Mucosa of stomach (tissue), 1 donor: ENCODE results near the gene SEMA6A.

Experiments
- H3K27me3 ChIP-seq: one replicate; pipeline ENCODE4 v1.7.0; 2013; ENCODE audit warnings: mild to moderate bottlenecking, low read length; ENCODE audit not compliant: control insufficient read depth, insufficient read depth
- H3K36me3 ChIP-seq: one replicate; pipeline ENCODE4 v1.7.0; 2013; ENCODE audit warnings: low read length; ENCODE audit not compliant: control insufficient read depth, insufficient read depth
- H3K4me1 ChIP-seq: one replicate; pipeline ENCODE4 v1.7.0; 2013; ENCODE audit warnings: mild to moderate bottlenecking, low read length; ENCODE audit not compliant: control insufficient read depth, insufficient read depth
- H3K4me3 ChIP-seq: one replicate; pipeline ENCODE4 v1.7.0; 2013; ENCODE audit warnings: low read length
- H3K9ac ChIP-seq: one replicate; pipeline ENCODE4 v1.7.0; 2013; ENCODE audit warnings: mild to moderate bottlenecking, low read length, moderate library complexity
- H3K9me3 ChIP-seq: one replicate; pipeline ENCODE4 v1.7.0; 2013; ENCODE audit warnings: mild to moderate bottlenecking, low read length, moderate library complexity; ENCODE audit not compliant: control insufficient read depth
- donor health status: Pancreatic carcinoma.

Gene SEMA6A

GRCh38 chr5:116542619-116543018 is 32.0 kb downstream of the SEMA6A start:
- no peaks in the 10 kb centered on the region for H3K4me1 ChIP-seq
- no peaks in the 10 kb centered on the region for H3K27me3 ChIP-seq
- H3K9me3 ChIP-seq = no peaks in the 10 kb centered on the region
- no peak overlapping the region for H3K9ac ChIP-seq
- no peaks in the 10 kb centered on the region for H3K36me3 ChIP-seq
- no peak overlapping the region for H3K4me3 ChIP-seq

- no peaks in the 10 kb centered on the region for H3K27me3 ChIP-seq
- no peaks in the 10 kb centered on the region for H3K36me3 ChIP-seq
- H3K9me3 ChIP-seq = no peaks in the 10 kb centered on the region
- no peak overlapping the region for H3K4me3 ChIP-seq
- H3K9ac ChIP-seq = no peak overlapping the region
- H3K4me1 ChIP-seq = no peaks in the 10 kb centered on the region
Measured at GRCh38 chr5:116539222-116539621, 35.4 kb downstream of the SEMA6A start.

- Histone ChIP-seq H3K4me1 (no peaks in the 10 kb centered on the region), H3K36me3 (no peaks in the 10 kb centered on the region), H3K9ac (no peak overlapping the region), H3K9me3 (no peaks in the 10 kb centered on the region), H3K27me3 (no peaks in the 10 kb centered on the region), H3K4me3 (no peak overlapping the region)
Measured at GRCh38 chr5:116536316-116537083, 38.1 kb downstream of the SEMA6A start.

GRCh38 chr5:116534964-116535651 is 39.5 kb downstream of the SEMA6A start:
- H3K4me3 ChIP-seq = no peak overlapping the region

GRCh38 chr5:116532762-116533525 is 41.7 kb downstream of the SEMA6A start:
- H3K27me3 ChIP-seq = no peaks in the 10 kb centered on the region

More at GRCh38 chr5:116534964-116535651, 39.5 kb downstream of the SEMA6A start:
- no peak overlapping the region for H3K9ac ChIP-seq
- no peaks in the 10 kb centered on the region for H3K4me1 ChIP-seq
- no peaks in the 10 kb centered on the region for H3K36me3 ChIP-seq
- no peaks in the 10 kb centered on the region for H3K9me3 ChIP-seq
- no peaks in the 10 kb centered on the region for H3K27me3 ChIP-seq

GRCh38 chr5:116531635-116532034 is 43.0 kb downstream of the SEMA6A start:
- Histone ChIP-seq H3K9me3 (no peaks in the 10 kb centered on the region), H3K9ac (no peak overlapping the region), H3K4me1 (no peaks in the 10 kb centered on the region), H3K4me3 (no peak overlapping the region), H3K27me3 (no peaks in the 10 kb centered on the region), H3K36me3 (no peaks in the 10 kb centered on the region)

More at GRCh38 chr5:116532762-116533525, 41.7 kb downstream of the SEMA6A start:
- no peaks in the 10 kb centered on the region for H3K36me3 ChIP-seq
- no peaks in the 10 kb centered on the region for H3K4me1 ChIP-seq
- H3K9me3 ChIP-seq = no peaks in the 10 kb centered on the region
- no peak overlapping the region for H3K9ac ChIP-seq
- H3K4me3 ChIP-seq = no peak overlapping the region

GRCh38 chr5:116531117-116531516 is 43.5 kb downstream of the SEMA6A start:
- no peaks in the 10 kb centered on the region for H3K27me3 ChIP-seq
- H3K36me3 ChIP-seq = no peaks in the 10 kb centered on the region
- H3K4me3 ChIP-seq = no peak overlapping the region
- H3K9me3 ChIP-seq = no peaks in the 10 kb centered on the region
- H3K9ac ChIP-seq = no peak overlapping the region
- no peaks in the 10 kb centered on the region for H3K4me1 ChIP-seq

- Histone ChIP-seq H3K27me3 (no peaks in the 10 kb centered on the region), H3K9me3 (no peaks in the 10 kb centered on the region), H3K9ac (no peak overlapping the region), H3K4me3 (no peak overlapping the region), H3K36me3 (no peaks in the 10 kb centered on the region), H3K4me1 (no peaks in the 10 kb centered on the region)
Measured at GRCh38 chr5:116530276-116530675, 44.3 kb downstream of the SEMA6A start.

GRCh38 chr5:116529615-116530014 is 45.0 kb downstream of the SEMA6A start:
- Histone ChIP-seq H3K9ac (no peak overlapping the region), H3K9me3 (no peaks in the 10 kb centered on the region), H3K36me3 (no peaks in the 10 kb centered on the region), H3K4me1 (no peaks in the 10 kb centered on the region), H3K4me3 (no peak overlapping the region), H3K27me3 (no peaks in the 10 kb centered on the region)

GRCh38 chr5:116528519-116529234 is 45.9 kb downstream of the SEMA6A start:
- Histone ChIP-seq H3K9ac (no peak overlapping the region), H3K4me3 (no peak overlapping the region), H3K4me1 (no peaks in the 10 kb centered on the region)

GRCh38 chr5:116527582-116527981 is 47.0 kb downstream of the SEMA6A start:
- Histone ChIP-seq H3K4me1 (no peaks in the 10 kb centered on the region), H3K4me3 (no peak overlapping the region), H3K9me3 (no peaks in the 10 kb centered on the region), H3K9ac (no peak overlapping the region), H3K36me3 (no peaks in the 10 kb centered on the region), H3K27me3 (no peaks in the 10 kb centered on the region)

More at GRCh38 chr5:116528519-116529234, 45.9 kb downstream of the SEMA6A start:
- no peaks in the 10 kb centered on the region for H3K36me3 ChIP-seq
- H3K9me3 ChIP-seq = no peaks in the 10 kb centered on the region
- H3K27me3 ChIP-seq = no peaks in the 10 kb centered on the region
